AG09309 (cell line): ENCODE results near the gene TMEM247.

ENCODE experiments used
- DNase-seq: peaks from one replicate; pipeline ENCODE4 v3.0.0-alpha.2; 2010; ENCODE audit warnings: low read depth
- H3K4me3 ChIP-seq: 2 replicates; pipeline ENCODE4 v1.5.1; 2011; ENCODE audit warnings: mild to moderate bottlenecking, low read depth, low read length, moderate library complexity; ENCODE audit not compliant: control insufficient read depth
- TF ChIP-seq, protein P1 (sequence below): IDR thresholded peaks from 2 replicates; pipeline ENCODE4 v1.5.1; 2011; ENCODE audit warnings: mild to moderate bottlenecking, low read depth, low read length, inconsistent platforms; ENCODE audit not compliant: insufficient read depth, control insufficient read depth; ENCODE audit errors: missing control alignments

Gene TMEM247

DNA sequence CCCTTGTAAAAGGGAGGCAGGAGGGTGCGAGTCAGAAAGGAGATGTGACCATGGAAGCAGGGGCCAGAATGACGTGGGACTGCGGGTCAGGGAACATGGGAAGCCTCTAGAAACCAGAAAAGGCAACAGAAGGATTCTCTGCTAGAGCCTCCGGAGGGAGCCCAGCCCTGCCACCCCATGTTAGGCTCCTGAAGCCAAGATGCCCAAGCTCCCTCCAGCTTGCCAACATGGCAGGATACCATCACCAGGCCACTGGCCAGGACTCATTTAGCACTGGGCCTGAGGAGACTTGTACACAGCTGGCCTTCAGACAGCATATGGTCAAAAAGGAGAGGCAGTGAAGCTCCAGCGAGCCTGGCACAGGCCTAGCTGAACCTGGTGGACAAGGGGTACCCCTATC lies 5.6 kb downstream of the TMEM247 start:
- H3K4me3 ChIP-seq: no peak overlapping the region
- TF ChIP-seq, protein P1, sequence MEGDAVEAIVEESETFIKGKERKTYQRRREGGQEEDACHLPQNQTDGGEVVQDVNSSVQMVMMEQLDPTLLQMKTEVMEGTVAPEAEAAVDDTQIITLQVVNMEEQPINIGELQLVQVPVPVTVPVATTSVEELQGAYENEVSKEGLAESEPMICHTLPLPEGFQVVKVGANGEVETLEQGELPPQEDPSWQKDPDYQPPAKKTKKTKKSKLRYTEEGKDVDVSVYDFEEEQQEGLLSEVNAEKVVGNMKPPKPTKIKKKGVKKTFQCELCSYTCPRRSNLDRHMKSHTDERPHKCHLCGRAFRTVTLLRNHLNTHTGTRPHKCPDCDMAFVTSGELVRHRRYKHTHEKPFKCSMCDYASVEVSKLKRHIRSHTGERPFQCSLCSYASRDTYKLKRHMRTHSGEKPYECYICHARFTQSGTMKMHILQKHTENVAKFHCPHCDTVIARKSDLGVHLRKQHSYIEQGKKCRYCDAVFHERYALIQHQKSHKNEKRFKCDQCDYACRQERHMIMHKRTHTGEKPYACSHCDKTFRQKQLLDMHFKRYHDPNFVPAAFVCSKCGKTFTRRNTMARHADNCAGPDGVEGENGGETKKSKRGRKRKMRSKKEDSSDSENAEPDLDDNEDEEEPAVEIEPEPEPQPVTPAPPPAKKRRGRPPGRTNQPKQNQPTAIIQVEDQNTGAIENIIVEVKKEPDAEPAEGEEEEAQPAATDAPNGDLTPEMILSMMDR: no peak
- DNase-seq: no peak

DNA sequence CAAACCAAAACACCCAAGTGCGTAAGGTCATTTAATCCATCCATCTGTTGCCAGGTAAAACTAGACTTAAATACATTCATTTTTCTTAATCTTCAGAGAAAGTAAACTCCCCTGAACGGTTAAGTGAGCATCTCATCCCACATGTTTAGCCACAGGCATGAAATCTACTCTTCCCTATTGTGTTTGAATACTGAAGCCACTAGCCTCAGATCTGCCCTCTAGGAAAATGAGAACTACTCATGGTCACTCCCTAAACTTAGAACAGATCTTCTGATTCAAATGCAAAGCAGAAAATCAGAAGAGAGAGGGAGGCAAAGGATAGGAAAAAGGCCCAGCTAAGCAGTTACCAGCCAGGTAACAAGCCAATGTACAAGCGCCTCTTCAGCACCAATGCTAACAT lies 7.1 kb downstream of the TMEM247 start:
- no peak overlapping the region for H3K4me3 ChIP-seq
- TF ChIP-seq, protein P1: peak; percentile 1
- DNase-seq: no peak

DNA sequence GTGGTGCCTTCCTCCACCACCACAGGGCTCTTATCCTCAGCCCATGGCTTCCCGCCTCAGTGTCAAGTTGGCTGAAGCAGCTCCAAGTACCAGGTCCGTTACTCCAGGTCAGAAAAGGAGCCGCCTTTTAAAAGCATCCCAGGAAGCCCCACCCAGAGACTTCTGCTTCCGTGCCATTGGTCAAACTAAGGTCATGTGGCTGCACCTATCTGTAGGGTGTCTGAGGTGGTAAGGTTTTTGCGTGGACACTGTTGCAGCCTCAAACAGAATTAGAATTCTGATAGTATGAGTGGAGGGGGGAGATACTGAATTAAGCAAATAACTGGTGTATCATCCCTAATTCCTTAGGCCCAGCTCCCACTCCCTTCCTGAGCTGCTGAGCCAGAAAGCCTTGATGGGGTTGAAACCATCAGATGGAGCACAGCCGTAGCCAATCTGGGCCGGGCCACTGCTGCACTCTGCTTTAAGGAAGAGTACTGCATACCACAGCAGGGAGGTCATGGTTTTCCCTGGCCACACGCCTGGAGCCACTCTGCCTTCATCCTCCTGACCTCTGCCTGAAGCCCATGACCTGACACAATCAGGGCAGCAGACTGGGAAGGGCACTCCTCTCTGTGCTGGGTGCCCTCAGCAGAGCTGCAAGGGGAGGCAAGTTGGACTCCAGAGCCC lies 8.4 kb downstream of the TMEM247 start:
- no peak for DNase-seq
- TF ChIP-seq, protein P1: no peak
- H3K4me3 ChIP-seq: no peak overlapping the region

DNA sequence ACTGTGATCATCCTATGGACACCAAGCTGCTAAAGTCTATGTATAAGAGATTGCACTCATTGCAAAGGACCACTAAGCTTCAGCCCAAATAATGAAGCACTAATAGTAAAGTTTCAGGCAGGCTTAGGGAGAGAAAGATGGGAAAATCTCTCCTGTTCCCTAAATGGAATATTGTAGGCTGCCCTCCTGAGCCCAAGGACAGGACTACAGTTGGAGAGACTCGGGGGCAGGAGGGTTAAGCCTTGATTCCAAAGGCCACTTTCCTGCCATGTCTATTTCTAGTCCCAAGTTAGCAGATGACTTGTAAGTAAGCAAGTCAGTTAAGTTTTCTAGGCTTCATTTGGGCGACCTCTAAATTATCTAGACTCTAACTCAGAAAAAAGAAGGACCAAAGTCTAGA lies 9.0 kb downstream of the TMEM247 start:
- DNase-seq: no peak

DNA sequence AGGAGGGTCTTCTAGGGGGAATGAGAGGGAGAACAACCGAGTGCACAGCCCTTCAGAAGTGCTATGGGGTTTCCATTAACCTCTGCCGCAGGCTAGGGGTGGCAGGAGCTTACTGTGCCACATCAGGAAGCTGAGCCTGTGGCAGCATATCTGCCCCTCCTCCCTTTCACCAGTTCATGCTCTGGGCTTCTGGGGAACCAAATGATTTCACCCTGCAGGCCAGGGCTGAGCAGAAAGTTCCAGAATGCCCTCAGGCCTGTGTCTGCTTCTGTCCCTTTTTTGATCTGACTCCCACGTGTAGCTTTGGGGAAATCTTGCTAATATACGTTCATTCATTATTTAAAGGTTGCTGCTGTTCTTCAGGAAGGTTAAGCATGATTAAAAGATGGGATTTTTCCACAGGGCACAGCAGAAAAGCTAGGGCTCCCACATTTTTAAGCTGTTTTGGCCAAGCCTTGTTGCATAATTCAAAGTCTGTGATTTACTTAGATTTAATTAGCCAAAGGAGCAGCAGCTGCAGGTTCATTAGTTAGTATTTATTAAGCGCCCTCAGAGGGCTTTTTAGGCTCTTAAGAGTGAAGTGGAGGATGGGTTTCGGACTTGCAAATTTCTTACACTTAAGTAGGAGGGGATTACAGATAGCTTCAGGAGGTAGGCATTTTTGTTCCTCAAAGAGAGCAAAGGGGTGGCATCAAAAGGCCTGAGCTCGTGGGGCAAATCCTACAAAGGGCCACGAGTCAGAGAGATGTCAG lies 10.2 kb downstream of the TMEM247 start:
- H3K4me3 ChIP-seq: no peak overlapping the region
- no peak for DNase-seq
- TF ChIP-seq, protein P1: no peak

More for the DNA sequence above, 9.0 kb downstream of the TMEM247 start:
- TF ChIP-seq, protein P1: no peak
- no peak overlapping the region for H3K4me3 ChIP-seq

DNA sequence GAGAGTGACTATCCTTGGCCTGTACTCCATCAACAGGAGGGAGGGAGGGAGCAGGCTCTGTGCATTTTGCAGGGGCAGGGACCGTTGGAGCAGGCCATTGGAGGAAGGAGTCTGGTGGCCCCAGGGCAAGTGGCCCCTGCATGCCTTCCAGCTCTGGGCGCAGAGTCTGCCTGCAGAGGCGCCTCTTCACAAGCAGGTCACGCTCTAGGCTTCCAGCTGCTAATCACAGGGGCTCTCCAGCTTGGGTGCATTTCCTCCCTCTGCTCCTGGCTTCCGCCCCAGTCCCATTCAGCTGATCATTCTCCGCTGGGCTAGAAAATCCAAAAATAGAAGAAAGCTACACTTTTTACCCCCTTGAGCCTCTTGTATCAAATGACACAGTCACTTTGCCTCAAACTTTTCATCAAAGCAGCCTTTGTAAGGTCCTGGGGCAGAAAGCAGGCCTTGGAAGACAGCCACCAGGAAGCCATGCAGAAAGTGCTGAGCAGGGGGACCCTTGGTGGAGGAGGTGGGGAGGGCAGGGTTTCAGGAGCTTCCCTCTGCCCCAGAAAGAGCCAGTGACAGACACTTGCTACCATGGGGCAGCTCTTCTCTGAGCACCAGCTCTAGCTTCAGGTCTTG lies 11.3 kb downstream of the TMEM247 start:
- DNase-seq: no peak
- no peak overlapping the region for H3K4me3 ChIP-seq

More for the DNA sequence above, 11.3 kb downstream of the TMEM247 start:
- TF ChIP-seq, protein P1: no peak
